Tibial nerve (tissue), 3 donors: ENCODE data around the gene CST9L.

Source experiments
- POLR2A ChIP-seq, 2 donors: fragments of 450-650 bp; IDR thresholded peaks; one replicate each; pipeline ENCODE4 v1.6.1; 2017; ENCODE audit warnings: antibody characterized with exemption in 2 of 2, mild to moderate bottlenecking in 2 of 2, moderate library complexity in 2 of 2
- TF ChIP-seq, protein P1 (sequence below), 5 experiments: fragments of 200-600 bp in 3 of 5; fragments of 450-650 bp in 2 of 5; sonication (generic) in 3 of 5; IDR thresholded peaks; one replicate each; pipeline ENCODE4 v1.5.1; 2016 to 2019; ENCODE audit warnings: antibody characterized with exemption in 5 of 5, mild to moderate bottlenecking in 3 of 5, moderate library complexity in 2 of 5

DNA sequence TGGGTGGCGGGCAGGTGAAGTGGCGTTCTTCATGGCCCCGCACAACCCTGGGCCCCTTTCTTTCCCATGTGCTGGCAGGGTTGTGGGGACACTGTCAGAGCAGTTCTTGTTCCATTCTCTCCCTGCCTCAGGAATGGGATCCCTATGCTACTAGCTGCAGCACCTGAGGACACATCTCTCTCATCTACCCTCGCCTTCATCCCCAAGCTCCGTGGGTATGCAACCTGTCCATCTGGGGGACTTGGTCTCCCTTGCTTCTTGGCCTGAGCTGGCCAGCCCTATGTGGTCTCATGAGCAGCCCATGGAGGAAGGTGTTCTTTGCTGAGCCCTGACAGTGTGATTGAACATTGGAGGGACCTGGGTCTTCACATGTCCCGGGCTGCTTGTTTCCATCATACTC lies 24.2 kb downstream of the CST9L start:
- TF ChIP-seq POLR2A (IDR thresholded peaks at IDR 0.05) = no peak
- TF ChIP-seq, protein P1, sequence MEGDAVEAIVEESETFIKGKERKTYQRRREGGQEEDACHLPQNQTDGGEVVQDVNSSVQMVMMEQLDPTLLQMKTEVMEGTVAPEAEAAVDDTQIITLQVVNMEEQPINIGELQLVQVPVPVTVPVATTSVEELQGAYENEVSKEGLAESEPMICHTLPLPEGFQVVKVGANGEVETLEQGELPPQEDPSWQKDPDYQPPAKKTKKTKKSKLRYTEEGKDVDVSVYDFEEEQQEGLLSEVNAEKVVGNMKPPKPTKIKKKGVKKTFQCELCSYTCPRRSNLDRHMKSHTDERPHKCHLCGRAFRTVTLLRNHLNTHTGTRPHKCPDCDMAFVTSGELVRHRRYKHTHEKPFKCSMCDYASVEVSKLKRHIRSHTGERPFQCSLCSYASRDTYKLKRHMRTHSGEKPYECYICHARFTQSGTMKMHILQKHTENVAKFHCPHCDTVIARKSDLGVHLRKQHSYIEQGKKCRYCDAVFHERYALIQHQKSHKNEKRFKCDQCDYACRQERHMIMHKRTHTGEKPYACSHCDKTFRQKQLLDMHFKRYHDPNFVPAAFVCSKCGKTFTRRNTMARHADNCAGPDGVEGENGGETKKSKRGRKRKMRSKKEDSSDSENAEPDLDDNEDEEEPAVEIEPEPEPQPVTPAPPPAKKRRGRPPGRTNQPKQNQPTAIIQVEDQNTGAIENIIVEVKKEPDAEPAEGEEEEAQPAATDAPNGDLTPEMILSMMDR (IDR thresholded peaks at IDR 0.05) = no peak
